OCI-LY7 (cell line): ENCODE measurements around the gene OR1J1. TPM values are rescaled to one million over a fixed set of nuclear protein-coding genes. Genes with fewer than 3 reads are reported as not detected.

ENCODE experiments used
- BruUV-seq: library from RNA; stranded (reverse); fragments of 400-500 nt; replicated peaks from 2 replicates; lab custom pipeline; 2021; lab: Mats Ljungman, UMichigan
- CTCF ChIA-PET: fragments of 300-600 bp; sonication (Branson Sonifier 250); formaldehyde crosslinking; loops from one replicate; lab custom pipeline; 2022; ENCODE audit warnings: antibody characterized with exemption; ENCODE audit not compliant: unreplicated experiment; lab: Charles Lee
- POLR2A ChIA-PET: fragments of 300-600 bp; sonication (Branson Sonifier 250); formaldehyde crosslinking; loops from one replicate; lab custom pipeline; 2022; ENCODE audit warnings: antibody characterized with exemption; lab: Charles Lee
- DNase-seq: peaks from one replicate; pipeline ENCODE4 v3.0.0-alpha.2; 2015; ENCODE audit warnings: low spot score
- H2AFZ ChIP-seq: fragments of 200-600 bp; sonication (generic), shearing (Covaris generic); 2 replicates; pipeline ENCODE4 v1.6.1; 2014; ENCODE audit warnings: mild to moderate bottlenecking, antibody characterized with exemption, low read length, moderate library complexity
- H3K27ac ChIP-seq: fragments of 200-600 bp; sonication (generic); 2 replicates; pipeline ENCODE4 v1.5.1; 2014; ENCODE audit warnings: mixed run types, low read depth, mild to moderate bottlenecking, moderate library complexity, low read length, inconsistent platforms; ENCODE audit not compliant: poor library complexity, severe bottlenecking
- H3K36me3 ChIP-seq: fragments of 200-600 bp; sonication (generic); 2 replicates; pipeline ENCODE4 v1.6.1; 2014; ENCODE audit warnings: mild to moderate bottlenecking, antibody characterized with exemption, low read length, moderate library complexity, mixed read lengths; ENCODE audit not compliant: insufficient read depth
- H3K4me1 ChIP-seq: fragments of 200-600 bp; sonication (generic); 2 replicates; pipeline ENCODE4 v1.5.1; 2014; ENCODE audit warnings: mild to moderate bottlenecking, low read length; ENCODE audit not compliant: insufficient read depth, poor library complexity, severe bottlenecking
- H3K4me2 ChIP-seq: fragments of 200-600 bp; sonication (generic); 2 replicates; pipeline ENCODE4 v1.6.1; 2014; ENCODE audit warnings: mild to moderate bottlenecking, low read length
- H3K4me3 ChIP-seq: fragments of 200-600 bp; sonication (generic); 2 replicates; pipeline ENCODE4 v1.5.1; 2014; ENCODE audit warnings: mild to moderate bottlenecking, low read depth, low read length; ENCODE audit not compliant: poor library complexity, severe bottlenecking
- H3K79me2 ChIP-seq: fragments of 200-600 bp; sonication (generic); 2 replicates; pipeline ENCODE4 v1.6.1; 2016; ENCODE audit warnings: low read depth, mild to moderate bottlenecking, low read length, moderate library complexity, mixed read lengths; ENCODE audit not compliant: insufficient read depth
- H3K9me2 ChIP-seq: fragments of 200-600 bp; sonication (generic); 2 replicates; pipeline ENCODE4 v1.6.1; 2016; ENCODE audit warnings: mild to moderate bottlenecking, low read length, mixed read lengths; ENCODE audit not compliant: insufficient read depth
- H3K9me3 ChIP-seq: fragments of 200-600 bp; sonication (generic); 2 replicates; pipeline ENCODE4 v1.6.1; 2014; ENCODE audit warnings: mild to moderate bottlenecking, mixed run types, low read length, mixed read lengths
- H4K20me1 ChIP-seq: fragments of 200-600 bp; sonication (generic); 2 replicates; pipeline ENCODE4 v1.6.1; 2014; ENCODE audit warnings: mild to moderate bottlenecking, antibody characterized with exemption, low read length, moderate library complexity, mixed read lengths; ENCODE audit not compliant: insufficient read depth
- CTCF ChIP-seq: fragments of 200-600 bp; sonication (generic); conservative IDR thresholded peaks from 2 replicates; pipeline ENCODE4 v1.5.1; 2014; ENCODE audit warnings: mild to moderate bottlenecking, antibody characterized with exemption, low read length, moderate library complexity, mixed read lengths
- EZH2phosphoT487 ChIP-seq: fragments of 200-600 bp; sonication (generic); IDR thresholded peaks from 2 replicates; pipeline ENCODE4 v1.6.1; 2018; ENCODE audit warnings: low read depth, borderline replicate concordance, mild to moderate bottlenecking, mixed run types, antibody characterized with exemption, low read length, moderate library complexity, mixed read lengths
- intact Hi-C: fragments of 100-400 bp; cut with micrococcal nuclease; formaldehyde crosslinking; loops from one replicate; pipeline ENCODE4 v1.10.0; 2022; ENCODE audit not compliant: unreplicated experiment
- total RNA-seq, 2 experiments: library from RNA; depleted of rRNA in 1 of 2; stranded (reverse); fragments of >200 nt in 1 of 2; shearing (Covaris generic) in 1 of 2; gene quantifications; 2 replicates each; pipeline ENCODE4 v1.2.3, GENCODE V29; 2014 to 2022

Gene OR1J1
- total RNA-seq, 2 experiments from 2014 or later = not detected

- intact Hi-C loops = no loop called here
- H4K20me1 ChIP-seq = no peaks in the 10 kb centered on the region
- H3K9me2 ChIP-seq = no peaks in the 10 kb centered on the region
- BruUV-seq = no TSS peak
- no peak overlapping the region for H3K27ac ChIP-seq
- no peaks in the 10 kb centered on the region for H3K36me3 ChIP-seq
- H2AFZ ChIP-seq = no peak overlapping the region
- no peak overlapping the region for H3K4me2 ChIP-seq
- H3K4me3 ChIP-seq = no peak overlapping the region
- no peak for DNase-seq
- POLR2A ChIA-PET = no interaction called here
- no peaks in the 10 kb centered on the region for H3K9me3 ChIP-seq
- no peaks in the 10 kb centered on the region for H3K79me2 ChIP-seq
- CTCF ChIA-PET = no interaction called here
- no peaks in the 10 kb centered on the region for H3K4me1 ChIP-seq
- TF ChIP-seq EZH2phosphoT487 = no peak
- TF ChIP-seq CTCF = no peak
These were observed 19.9 kb downstream of the OR1J1 start for GRCh38 chr9:122457787-122458186.

DNA sequence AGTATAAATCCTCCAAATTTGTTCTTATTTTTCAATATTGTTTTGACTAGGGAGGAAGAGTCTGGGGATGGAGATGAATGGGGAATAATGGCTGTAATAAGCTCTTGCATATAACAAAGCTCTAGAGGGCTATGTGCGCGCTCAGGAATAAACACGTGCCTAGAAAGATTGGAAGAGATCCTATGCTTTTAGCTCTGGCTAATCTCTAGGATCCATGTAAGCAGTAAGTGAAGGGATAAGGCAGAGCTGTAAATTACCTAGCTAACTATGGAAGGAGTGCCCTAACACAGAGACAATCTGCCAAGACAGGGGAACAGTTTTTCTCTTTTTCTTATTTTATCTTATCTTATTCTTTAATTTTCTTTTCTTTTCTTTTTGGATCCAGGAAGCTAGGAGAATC lies 21.6 kb downstream of the OR1J1 start:
- DNase-seq = no peak
- ChIA-PET CTCF (no interaction called here), POLR2A (interaction anchor here (0.7 to 1.0 kb wide), 3 partner anchors 25 to 536 kb away, joined by 3 read pairs; no protein-coding TSS in a partner anchor)
- no peak overlapping the region for H3K4me2 ChIP-seq
- no peaks in the 10 kb centered on the region for H3K9me3 ChIP-seq
- intact Hi-C loops = no loop called here
- no peaks in the 10 kb centered on the region for H3K36me3 ChIP-seq
- no peaks in the 10 kb centered on the region for H3K79me2 ChIP-seq
- no peaks in the 10 kb centered on the region for H3K4me1 ChIP-seq
- BruUV-seq = no TSS peak
- no peak overlapping the region for H3K27ac ChIP-seq
- no peak overlapping the region for H3K4me3 ChIP-seq
- H3K9me2 ChIP-seq = no peaks in the 10 kb centered on the region
- TF ChIP-seq EZH2phosphoT487 (no peak), CTCF (no peak)
- H2AFZ ChIP-seq = no peak overlapping the region
- no peaks in the 10 kb centered on the region for H4K20me1 ChIP-seq

DNA sequence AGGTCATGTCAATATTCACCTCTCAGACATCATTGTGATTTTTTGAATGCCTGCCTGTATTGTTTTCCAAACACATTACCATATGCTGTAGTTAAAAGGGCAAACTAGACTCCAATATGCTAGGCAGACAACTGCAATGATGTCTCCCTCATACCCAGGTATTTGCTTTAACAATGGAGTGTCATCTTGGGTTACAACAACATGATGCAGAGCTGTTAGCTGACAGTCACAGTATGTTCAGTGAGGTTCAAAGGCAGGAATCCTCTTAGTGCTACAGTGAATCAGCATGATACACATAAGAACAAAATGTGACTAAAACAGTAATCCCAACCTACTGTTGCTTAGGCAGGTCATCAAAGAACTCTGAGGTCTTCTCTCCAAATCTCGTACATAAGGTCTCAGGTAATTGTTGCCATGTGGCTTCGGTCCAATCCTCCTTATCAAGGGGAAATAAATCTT lies 24.0 kb downstream of the OR1J1 start:
- Histone ChIP-seq H2AFZ (no peak overlapping the region), H3K4me2 (no peak overlapping the region), H3K27ac (no peak overlapping the region), H3K4me1 (no peaks in the 10 kb centered on the region), H3K4me3 (no peak overlapping the region), H3K9me2 (no peaks in the 10 kb centered on the region), H3K9me3 (no peaks in the 10 kb centered on the region), H3K79me2 (no peaks in the 10 kb centered on the region), H3K36me3 (no peaks in the 10 kb centered on the region), H4K20me1 (no peaks in the 10 kb centered on the region)
- no peak for DNase-seq
- CTCF ChIA-PET = no interaction called here
- TF ChIP-seq EZH2phosphoT487 = no peak
- TF ChIP-seq CTCF = no peak
- intact Hi-C loops = loop anchor here (1.0 to 5.0 kb wide), 2 partner anchors 74 to 331 kb away; no protein-coding TSS in a partner anchor
- no TSS peak for BruUV-seq
- POLR2A ChIA-PET = no interaction called here
